Thoracic aorta (tissue), 2 donors: Measurements from ENCODE around the gene SH3PXD2A. TPM values are rescaled to one million over a fixed set of nuclear protein-coding genes. Genes with fewer than 3 reads are reported as not detected.

Source experiments
- ATAC-seq: fragments of 150-250 bp; one replicate; pipeline ENCODE4 v1.8.0; 2017; ENCODE audit warnings: low read depth; ENCODE audit not compliant: insufficient number of reproducible peaks, low FRiP score
- DNase-seq: peaks from one replicate; pipeline ENCODE4 v3.0.0-alpha.2; 2020; ENCODE audit warnings: low spot score
- H3K27ac ChIP-seq, 2 donors: fragments of 200-600 bp; sonication (generic); 1 replicate in 1 of 2; 2 replicates in 1 of 2; pipeline ENCODE4 v1.5.1; 2016; ENCODE audit warnings: mild to moderate bottlenecking in 2 of 2, moderate library complexity in 2 of 2
- H3K27me3 ChIP-seq: fragments of 200-600 bp; sonication (generic); replicated peaks from 2 replicates; pipeline ENCODE4 v1.6.0; 2016; ENCODE audit warnings: mild to moderate bottlenecking; ENCODE audit not compliant: insufficient read depth
- H3K36me3 ChIP-seq: fragments of 200-600 bp; sonication (generic); one replicate; pipeline ENCODE4 v1.5.1; 2016
- H3K4me1 ChIP-seq, 2 donors: fragments of 200-600 bp; sonication (generic); 1 replicate in 1 of 2; 2 replicates in 1 of 2; pipeline versions ENCODE4 v1.5.1 to v1.6.0; 2016; ENCODE audit warnings: low read depth in 2 of 2, mild to moderate bottlenecking in 1 of 2; ENCODE audit not compliant: control insufficient read depth in 1 of 2
- H3K4me3 ChIP-seq: fragments of 200-600 bp; sonication (generic); 2 replicates; pipeline ENCODE4 v1.5.1; 2016; ENCODE audit warnings: mild to moderate bottlenecking
- H3K9me3 ChIP-seq: fragments of 200-600 bp; sonication (generic); 2 replicates; pipeline ENCODE4 v1.5.1; 2016
- CTCF ChIP-seq: fragments of 200-600 bp; sonication (generic); IDR thresholded peaks from one replicate; pipeline ENCODE4 v1.5.1; 2019; ENCODE audit warnings: antibody characterized with exemption
- total RNA-seq, 2 donors: library from RNA; depleted of rRNA; stranded (reverse); fragments of >200 nt; gene quantifications; one replicate each; pipeline versions ENCODE4 v1.1.0 to v1.2.3, GENCODE V29; 2016

Gene SH3PXD2A
- total RNA-seq, 2 donors from 2014 or later: 28.3 to 51.5 TPM

DNA sequence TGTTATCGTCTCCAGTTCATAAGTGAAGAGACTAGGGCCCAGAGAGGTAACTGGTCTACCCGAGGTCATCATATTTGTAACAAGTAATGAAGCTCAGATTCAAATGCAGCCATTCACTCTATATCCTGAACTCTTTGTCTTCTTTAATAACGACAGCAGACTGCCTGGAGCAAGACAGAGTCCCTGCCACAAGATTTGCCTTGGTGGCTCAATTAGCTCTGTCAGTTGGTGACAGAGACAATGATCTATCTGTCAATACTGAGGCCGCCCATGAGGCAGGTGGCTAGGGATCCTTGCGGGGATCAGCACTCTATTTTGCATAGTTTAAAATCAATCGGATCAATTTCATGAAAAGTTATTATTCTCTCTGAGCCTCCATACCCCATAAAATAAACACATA is 43.9 kb downstream of the SH3PXD2A start:
- TF ChIP-seq CTCF: no peak
- Histone ChIP-seq H3K27me3 (no peaks in the 10 kb centered on the region), H3K4me3 (no peak overlapping the region), H3K36me3 (no peaks in the 10 kb centered on the region), H3K27ac (no peak overlapping the region), H3K4me1 (peaks cover 3 to 32% of the 10 kb centered on the region in 2 donors), H3K9me3 (no peaks in the 10 kb centered on the region)
- no peak for ATAC-seq
- DNase-seq: no peak

DNA sequence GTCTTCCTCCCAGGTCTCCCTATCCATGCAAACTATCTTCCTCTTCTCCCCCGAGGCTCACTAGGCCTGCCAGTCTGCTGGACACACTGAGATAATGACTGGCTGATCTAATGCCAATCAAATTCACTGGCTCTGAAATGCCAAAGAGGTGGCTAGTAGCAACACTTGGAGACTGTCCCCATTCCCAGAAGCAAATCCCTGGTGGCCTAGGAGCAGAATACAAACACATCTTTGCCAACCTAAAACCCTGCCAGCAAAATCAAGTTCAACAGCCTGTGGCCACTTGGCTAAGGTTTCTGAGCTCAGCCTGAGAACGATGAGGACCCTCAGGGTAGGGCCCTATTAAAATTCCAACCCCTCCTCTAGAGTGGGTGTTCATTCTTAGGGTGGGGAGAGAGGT is 46.6 kb downstream of the SH3PXD2A start:
- ATAC-seq: no peak
- Histone ChIP-seq H3K36me3 (no peaks in the 10 kb centered on the region), H3K27ac (no peak overlapping the region), H3K4me1 (peaks cover 0 to 11% of the 10 kb centered on the region in 2 donors), H3K4me3 (no peak overlapping the region), H3K9me3 (no peaks in the 10 kb centered on the region), H3K27me3 (no peaks in the 10 kb centered on the region)
- DNase-seq: no peak
- no peak for TF ChIP-seq CTCF

- no peak for ATAC-seq
- DNase-seq: no peak
These were observed 47.4 kb downstream of the SH3PXD2A start for GRCh38 chr10:103807996-103808395.

DNA sequence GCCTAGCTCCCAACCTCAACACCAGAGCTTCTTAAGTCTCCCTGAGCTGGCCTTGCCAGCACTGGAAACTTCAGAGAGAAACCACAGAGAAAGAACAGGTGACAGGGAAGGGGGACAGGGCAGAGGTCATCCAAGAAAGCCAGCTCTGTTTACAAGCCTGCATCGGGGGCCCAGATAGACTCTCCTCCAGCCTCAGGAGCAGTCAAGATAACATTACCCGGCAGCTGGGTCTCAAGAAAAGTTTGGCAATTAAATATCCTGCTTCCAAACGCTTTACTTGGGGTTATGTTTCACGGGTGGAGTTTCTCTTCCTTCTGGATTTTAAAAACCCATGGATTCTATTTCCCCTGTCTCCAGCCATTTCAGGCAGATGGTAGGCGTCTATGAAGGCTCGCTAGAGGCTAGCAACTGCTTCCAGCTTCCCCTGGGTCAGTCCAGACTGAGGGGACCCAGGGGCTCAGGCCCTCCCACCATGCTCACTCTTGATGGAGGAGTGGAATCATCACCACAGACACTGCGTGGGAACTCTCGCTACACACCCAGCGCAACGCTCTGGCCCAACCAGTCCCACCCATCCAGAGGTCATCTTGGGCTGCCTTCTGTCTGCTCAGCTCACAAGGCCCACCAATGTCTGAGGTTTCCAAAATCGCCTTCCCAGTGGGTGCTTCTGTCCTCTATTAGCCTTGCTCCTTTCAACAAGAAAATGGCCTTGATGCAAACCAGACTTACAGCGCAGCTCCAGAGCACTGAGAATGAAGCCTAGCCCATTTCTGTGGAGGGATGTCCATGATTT is 48.8 kb downstream of the SH3PXD2A start:
- Histone ChIP-seq H3K9me3 (no peaks in the 10 kb centered on the region), H3K4me3 (no peak overlapping the region), H3K36me3 (no peaks in the 10 kb centered on the region), H3K4me1 (peaks cover 0 to 7% of the 10 kb centered on the region in 2 donors), H3K27ac (no peak overlapping the region), H3K27me3 (no peaks in the 10 kb centered on the region)
- no peak for ATAC-seq
- no peak for DNase-seq
- TF ChIP-seq CTCF: no peak

More at GRCh38 chr10:103807996-103808395, 47.4 kb downstream of the SH3PXD2A start:
- H3K27ac ChIP-seq: no peak overlapping the region
- no peaks in the 10 kb centered on the region for H3K9me3 ChIP-seq
- no peak overlapping the region for H3K4me3 ChIP-seq
- H3K27me3 ChIP-seq: no peaks in the 10 kb centered on the region
- H3K4me1 ChIP-seq: peaks cover 0 to 7% of the 10 kb centered on the region in 2 donors
- TF ChIP-seq CTCF: no peak
- no peaks in the 10 kb centered on the region for H3K36me3 ChIP-seq

- ATAC-seq (no peak), DNase-seq (no peak)
- Histone ChIP-seq H3K4me3 (no peak overlapping the region), H3K36me3 (no peaks in the 10 kb centered on the region), H3K9me3 (no peaks in the 10 kb centered on the region), H3K4me1 (peaks cover 0 to 7% of the 10 kb centered on the region in 2 donors), H3K27me3 (no peaks in the 10 kb centered on the region), H3K27ac (no peak overlapping the region)
- no peak for TF ChIP-seq CTCF
These were observed 49.6 kb downstream of the SH3PXD2A start for GRCh38 chr10:103805781-103806180.
